ENCODE measurements around the gene PPP1R16B. TPM values are rescaled to one million over a fixed set of nuclear protein-coding genes. Genes with fewer than 3 reads are reported as not detected.

The PPP1R16B gene
- total and polyA plus RNA-seq, 2 of the 8 experiments (the other 6 are each of a cell fraction or from before 2014, with no cell fraction given) = 2.6 to 8.9 TPM

DNA sequence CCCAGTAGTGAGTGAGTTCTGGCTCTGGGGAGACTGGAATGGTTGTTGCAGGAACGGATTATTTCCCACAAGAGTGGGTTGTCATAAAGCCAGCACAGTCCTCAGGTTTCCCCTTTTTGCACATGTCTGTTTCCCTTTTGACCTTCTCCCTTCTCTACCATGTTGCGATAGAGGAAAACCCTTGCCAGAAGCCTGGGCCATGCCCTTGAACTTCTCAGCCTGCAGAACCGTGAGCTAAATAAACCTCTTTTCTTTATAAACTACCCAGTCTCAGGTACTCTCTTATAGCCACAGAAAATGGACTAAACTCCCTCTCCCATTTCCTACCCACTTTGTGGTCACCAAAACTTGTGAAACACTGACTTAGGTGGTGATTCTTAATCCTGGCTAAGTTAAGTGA is 7.2 kb upstream of the PPP1R16B start (continued):
- no peak for TF ChIP-seq TBP (IDR thresholded peaks at IDR 0.05; ENCODE audit: low read depth, low read length)
- TF ChIP-seq CEBPB (IDR thresholded peaks at IDR 0.05; ENCODE audit: low read depth, low read length) = no peak
- no peak for TF ChIP-seq BCL11A (IDR thresholded peaks at IDR 0.05; ENCODE audit: low read depth in 2 of 2, low read length in 2 of 2)
- no peak for TF ChIP-seq TCF12 (IDR thresholded peaks at IDR 0.05; ENCODE audit: low read depth, low read length)
